ENCODE results near the gene WFDC5.
"Not testable (repeated sequence)": the region's sequence is repeated elsewhere in the genome, so short reads cannot be mapped to it uniquely, and the experiment has no call there.

WFDC5 gene

GRCh38 chr20:45087814-45088213 is 27.2 kb downstream of the WFDC5 start:
- peak; percentile 42 for DNase-seq (ENCODE audit: low spot score)

GRCh38 chr20:45087097-45087790 is 27.7 kb downstream of the WFDC5 start:
- DNase-seq (ENCODE audit: low spot score) = no peak

- DNase-seq (ENCODE audit: low spot score) = no peak
These were observed 29.1 kb downstream of the WFDC5 start for GRCh38 chr20:45085867-45086266.

- no peak for DNase-seq (ENCODE audit: low spot score)
These were observed 29.7 kb downstream of the WFDC5 start for GRCh38 chr20:45085289-45085688.

- no peak for DNase-seq (ENCODE audit: low spot score)
These were observed 31.8 kb downstream of the WFDC5 start for GRCh38 chr20:45083127-45083526.

- no peak for DNase-seq (ENCODE audit: low spot score)
These were observed 32.5 kb downstream of the WFDC5 start for GRCh38 chr20:45082468-45082867.

- no peak for DNase-seq (ENCODE audit: low spot score)
These were observed 33.9 kb downstream of the WFDC5 start for GRCh38 chr20:45080867-45081624.

- no peak for DNase-seq (ENCODE audit: low spot score)
These were observed 37.4 kb downstream of the WFDC5 start for GRCh38 chr20:45077559-45077958.

- DNase-seq (ENCODE audit: low spot score) = no peak
These were observed 41.8 kb downstream of the WFDC5 start for GRCh38 chr20:45073221-45073620.

GRCh38 chr20:45072066-45072465 is 42.9 kb downstream of the WFDC5 start:
- no peak for DNase-seq (ENCODE audit: low spot score)

- DNase-seq (ENCODE audit: low spot score) = no peak
These were observed 43.9 kb downstream of the WFDC5 start for GRCh38 chr20:45070932-45071632.

- no peak for DNase-seq (ENCODE audit: low spot score)
These were observed 45.7 kb downstream of the WFDC5 start for GRCh38 chr20:45069261-45069660.

GRCh38 chr20:45067558-45067957 is 47.4 kb downstream of the WFDC5 start:
- DNase-seq (ENCODE audit: low spot score) = no peak

GRCh38 chr20:45067087-45067486 is 47.9 kb downstream of the WFDC5 start:
- DNase-seq (ENCODE audit: low spot score) = no peak

- DNase-seq (ENCODE audit: low spot score) = no peak
These were observed 48.6 kb downstream of the WFDC5 start for GRCh38 chr20:45066372-45066771.

- no peak for DNase-seq (ENCODE audit: low spot score)
These were observed 50.2 kb downstream of the WFDC5 start for GRCh38 chr20:45064812-45065211.

GRCh38 chr20:45063107-45063506 is 51.9 kb downstream of the WFDC5 start:
- DNase-seq (ENCODE audit: low spot score) = not testable (repeated sequence)

GRCh38 chr20:45061244-45061643 is 53.7 kb downstream of the WFDC5 start:
- peak; percentile 81 for DNase-seq (ENCODE audit: low spot score)

- no peak for DNase-seq (ENCODE audit: low spot score)
These were observed 54.7 kb downstream of the WFDC5 start for GRCh38 chr20:45060294-45060693.

Data from GM03348 (cell line).